Esophagus squamous epithelium (tissue), 4 donors: ENCODE results near the gene ADCK1.

Source experiments
- POLR2A ChIP-seq, 4 donors: fragments of 450-650 bp; IDR thresholded peaks; one replicate each; pipeline ENCODE4 v1.6.1; 2017; ENCODE audit warnings: antibody characterized with exemption in 4 of 4, mild to moderate bottlenecking in 4 of 4, moderate library complexity in 3 of 4
- TF ChIP-seq, protein P1 (sequence below), 6 experiments: fragments of 450-650 bp in 4 of 6; fragments of 200-600 bp in 2 of 6; sonication (generic) in 2 of 6; IDR thresholded peaks; one replicate each; pipeline ENCODE4 v1.5.1; 2016 to 2019; ENCODE audit warnings: antibody characterized with exemption in 6 of 6, mild to moderate bottlenecking in 4 of 6, moderate library complexity in 4 of 6

DNA sequence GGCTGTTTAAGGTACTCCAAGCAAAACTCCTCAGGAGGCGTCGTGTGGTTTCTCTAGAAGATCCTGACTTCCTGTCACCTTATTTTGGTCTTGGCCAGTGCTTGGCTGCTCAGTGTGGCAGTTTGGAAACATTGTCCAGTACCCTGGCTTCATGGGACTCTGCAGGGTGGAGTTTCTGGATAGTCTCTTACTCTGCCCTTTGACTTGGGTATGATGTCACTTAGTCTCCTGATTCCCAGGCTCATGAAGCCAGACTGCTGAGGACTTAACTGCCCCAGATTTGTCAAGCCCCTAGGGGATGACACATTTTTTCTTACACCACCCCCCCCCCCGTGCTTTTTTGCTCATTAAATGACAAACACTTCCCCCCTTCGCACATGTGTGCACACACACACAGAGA lies 82.7 kb downstream of the ADCK1 start:
- no peak for TF ChIP-seq POLR2A (IDR thresholded peaks at IDR 0.05)
- TF ChIP-seq, protein P1, sequence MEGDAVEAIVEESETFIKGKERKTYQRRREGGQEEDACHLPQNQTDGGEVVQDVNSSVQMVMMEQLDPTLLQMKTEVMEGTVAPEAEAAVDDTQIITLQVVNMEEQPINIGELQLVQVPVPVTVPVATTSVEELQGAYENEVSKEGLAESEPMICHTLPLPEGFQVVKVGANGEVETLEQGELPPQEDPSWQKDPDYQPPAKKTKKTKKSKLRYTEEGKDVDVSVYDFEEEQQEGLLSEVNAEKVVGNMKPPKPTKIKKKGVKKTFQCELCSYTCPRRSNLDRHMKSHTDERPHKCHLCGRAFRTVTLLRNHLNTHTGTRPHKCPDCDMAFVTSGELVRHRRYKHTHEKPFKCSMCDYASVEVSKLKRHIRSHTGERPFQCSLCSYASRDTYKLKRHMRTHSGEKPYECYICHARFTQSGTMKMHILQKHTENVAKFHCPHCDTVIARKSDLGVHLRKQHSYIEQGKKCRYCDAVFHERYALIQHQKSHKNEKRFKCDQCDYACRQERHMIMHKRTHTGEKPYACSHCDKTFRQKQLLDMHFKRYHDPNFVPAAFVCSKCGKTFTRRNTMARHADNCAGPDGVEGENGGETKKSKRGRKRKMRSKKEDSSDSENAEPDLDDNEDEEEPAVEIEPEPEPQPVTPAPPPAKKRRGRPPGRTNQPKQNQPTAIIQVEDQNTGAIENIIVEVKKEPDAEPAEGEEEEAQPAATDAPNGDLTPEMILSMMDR (IDR thresholded peaks at IDR 0.05): no peak
